GM20000 (cell line): ENCODE measurements around the gene AKAP9.
"Not testable (repeated sequence)": the region's sequence is repeated elsewhere in the genome, so short reads cannot be mapped to it uniquely, and the experiment has no call there.

Experiments used
- DNase-seq: peaks from one replicate; pipeline ENCODE4 v3.0.0; 2012; ENCODE audit warnings: low spot score
- TF ChIP-seq, protein P1 (sequence below): IDR thresholded peaks from 2 replicates; pipeline ENCODE4 v1.5.1; 2012; ENCODE audit warnings: mild to moderate bottlenecking, control low read depth; ENCODE audit errors: extremely low read depth, missing control alignments

The AKAP9 gene

DNA sequence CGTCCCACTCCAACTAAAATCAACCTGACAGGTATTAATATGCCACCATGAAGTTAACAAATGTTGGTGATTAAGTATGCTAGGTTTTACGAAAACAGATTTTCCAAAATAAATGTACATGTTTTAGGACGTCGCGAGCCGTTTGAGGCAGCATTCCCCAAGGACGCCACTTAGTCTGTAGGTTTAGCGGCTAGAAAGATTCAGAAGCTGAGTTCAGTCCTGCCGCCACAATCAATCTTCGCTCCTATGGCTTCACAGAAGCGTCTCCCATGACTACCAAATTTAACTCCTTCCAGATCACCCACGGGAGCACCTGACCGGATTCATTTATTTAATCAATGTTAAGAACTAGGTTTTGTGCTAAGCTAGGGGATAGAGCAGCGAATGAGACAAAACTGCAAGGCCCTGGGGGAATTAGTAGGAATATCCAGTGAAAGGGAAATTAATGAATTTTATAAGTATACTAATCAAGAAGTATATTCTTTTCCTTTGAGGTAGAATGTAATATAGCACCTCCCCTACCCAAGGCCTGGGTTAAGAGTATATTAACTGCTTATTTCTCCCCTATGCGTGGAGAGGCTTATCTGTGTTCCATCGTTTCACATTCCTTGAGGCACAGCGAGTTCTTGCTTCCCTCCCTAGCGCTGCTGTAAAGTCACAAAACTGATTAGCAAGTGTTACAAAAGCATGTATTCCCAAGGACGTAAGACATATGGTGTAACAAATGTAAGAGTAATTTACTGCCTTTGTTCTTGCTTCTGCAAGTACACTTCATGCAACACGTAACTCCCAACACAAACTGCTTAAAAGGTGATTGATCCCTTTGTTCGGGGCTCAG lies 194.6 kb downstream of the AKAP9 start:
- DNase-seq: peak; percentile 36
- TF ChIP-seq, protein P1, sequence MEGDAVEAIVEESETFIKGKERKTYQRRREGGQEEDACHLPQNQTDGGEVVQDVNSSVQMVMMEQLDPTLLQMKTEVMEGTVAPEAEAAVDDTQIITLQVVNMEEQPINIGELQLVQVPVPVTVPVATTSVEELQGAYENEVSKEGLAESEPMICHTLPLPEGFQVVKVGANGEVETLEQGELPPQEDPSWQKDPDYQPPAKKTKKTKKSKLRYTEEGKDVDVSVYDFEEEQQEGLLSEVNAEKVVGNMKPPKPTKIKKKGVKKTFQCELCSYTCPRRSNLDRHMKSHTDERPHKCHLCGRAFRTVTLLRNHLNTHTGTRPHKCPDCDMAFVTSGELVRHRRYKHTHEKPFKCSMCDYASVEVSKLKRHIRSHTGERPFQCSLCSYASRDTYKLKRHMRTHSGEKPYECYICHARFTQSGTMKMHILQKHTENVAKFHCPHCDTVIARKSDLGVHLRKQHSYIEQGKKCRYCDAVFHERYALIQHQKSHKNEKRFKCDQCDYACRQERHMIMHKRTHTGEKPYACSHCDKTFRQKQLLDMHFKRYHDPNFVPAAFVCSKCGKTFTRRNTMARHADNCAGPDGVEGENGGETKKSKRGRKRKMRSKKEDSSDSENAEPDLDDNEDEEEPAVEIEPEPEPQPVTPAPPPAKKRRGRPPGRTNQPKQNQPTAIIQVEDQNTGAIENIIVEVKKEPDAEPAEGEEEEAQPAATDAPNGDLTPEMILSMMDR: no peak

DNA sequence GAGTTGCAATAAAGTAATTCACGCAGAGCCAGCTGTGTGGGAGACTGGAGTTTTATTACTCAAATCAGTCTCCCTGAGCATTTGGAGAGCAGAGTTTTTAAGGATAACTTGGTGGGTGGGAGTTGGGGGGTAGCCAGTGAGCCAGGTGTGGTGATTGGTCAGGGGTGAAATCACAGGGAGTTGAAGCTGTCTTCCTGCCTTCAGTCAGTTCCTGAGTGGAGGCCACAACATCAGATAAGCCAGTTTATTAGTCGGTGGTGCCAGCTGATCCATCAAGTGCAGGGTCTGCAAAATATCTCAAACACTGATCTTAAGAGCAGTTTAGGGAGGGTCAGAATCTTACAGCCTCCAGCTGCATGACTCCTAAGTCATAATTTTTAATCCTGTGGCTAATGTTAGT lies 196.9 kb downstream of the AKAP9 start:
- TF ChIP-seq, protein P1: no peak
- no peak for DNase-seq

DNA sequence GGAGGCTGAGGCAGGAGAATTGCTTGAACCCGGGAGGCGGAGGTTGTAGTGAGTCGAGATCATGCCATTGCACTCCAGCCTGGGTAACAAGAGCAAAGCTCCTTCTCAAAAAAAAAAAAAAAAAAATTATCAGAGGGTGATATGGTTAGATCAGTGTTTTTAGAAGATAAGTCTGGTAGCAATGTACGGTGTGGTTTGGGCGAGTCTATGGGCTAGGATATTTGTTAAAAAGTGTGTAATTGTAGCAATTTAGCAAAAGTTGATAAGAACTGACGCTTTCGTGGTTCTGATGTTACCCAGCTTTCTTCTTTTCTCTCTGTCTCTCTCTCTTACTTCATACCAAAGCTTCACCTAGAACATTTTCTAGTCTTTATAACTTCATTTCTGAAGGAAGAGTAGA lies 200.5 kb downstream of the AKAP9 start:
- TF ChIP-seq, protein P1: no peak
- DNase-seq: no peak

DNA sequence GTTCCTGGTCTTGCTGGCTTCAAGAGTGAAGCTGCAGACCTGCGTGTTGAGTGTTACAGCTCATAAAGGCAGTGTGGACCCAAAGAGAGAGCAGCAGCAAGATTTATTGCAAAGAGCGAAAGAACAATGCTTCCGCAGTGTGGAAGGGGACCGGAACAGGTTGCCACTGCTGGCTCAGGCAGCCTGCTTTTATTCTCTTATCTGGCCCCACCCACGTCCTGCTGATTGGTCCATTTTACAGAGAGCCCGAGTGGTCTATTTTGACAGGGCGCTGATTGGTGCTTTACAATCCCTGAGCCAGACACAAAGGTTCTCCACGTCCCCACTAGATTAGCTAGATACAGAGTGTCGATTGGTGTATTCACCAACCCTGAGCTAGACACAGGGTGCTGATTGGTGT lies 202.1 kb downstream of the AKAP9 start:
- not testable (repeated sequence) for DNase-seq

DNA sequence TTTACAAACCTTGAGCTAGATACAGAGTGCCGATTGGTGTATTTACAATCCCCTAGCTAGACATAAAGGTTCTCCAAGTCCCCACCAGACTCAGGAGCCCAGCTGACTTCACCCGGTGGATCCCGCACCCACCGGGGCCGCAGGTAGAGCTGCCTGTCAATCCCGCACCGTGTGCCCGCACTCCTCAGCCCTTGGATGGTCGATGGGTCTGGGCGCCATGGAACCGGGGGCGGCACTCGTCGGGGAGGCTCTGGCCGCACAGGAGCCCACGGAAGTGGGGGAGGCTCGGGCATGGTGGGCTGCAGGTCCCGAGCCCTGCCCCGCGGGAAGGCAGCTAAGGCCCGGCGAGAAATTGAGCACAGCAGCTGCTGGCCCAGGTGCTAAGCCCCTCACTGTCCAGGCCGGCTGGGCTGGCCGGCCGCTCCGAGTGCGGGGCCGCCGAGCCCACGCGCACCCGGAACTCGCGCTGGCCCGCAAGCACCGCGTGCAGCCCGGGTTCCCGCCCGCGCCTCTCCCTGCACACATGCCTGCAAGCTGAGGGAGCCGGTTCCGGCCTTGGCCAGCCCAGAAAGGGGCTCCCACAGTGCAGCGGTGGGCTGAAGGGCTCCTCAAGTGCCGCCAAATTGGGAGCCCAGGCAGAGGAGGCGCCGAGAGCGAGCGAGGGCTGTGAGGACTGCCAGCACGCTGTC lies 202.7 kb downstream of the AKAP9 start:
- DNase-seq: not testable (repeated sequence)

DNA sequence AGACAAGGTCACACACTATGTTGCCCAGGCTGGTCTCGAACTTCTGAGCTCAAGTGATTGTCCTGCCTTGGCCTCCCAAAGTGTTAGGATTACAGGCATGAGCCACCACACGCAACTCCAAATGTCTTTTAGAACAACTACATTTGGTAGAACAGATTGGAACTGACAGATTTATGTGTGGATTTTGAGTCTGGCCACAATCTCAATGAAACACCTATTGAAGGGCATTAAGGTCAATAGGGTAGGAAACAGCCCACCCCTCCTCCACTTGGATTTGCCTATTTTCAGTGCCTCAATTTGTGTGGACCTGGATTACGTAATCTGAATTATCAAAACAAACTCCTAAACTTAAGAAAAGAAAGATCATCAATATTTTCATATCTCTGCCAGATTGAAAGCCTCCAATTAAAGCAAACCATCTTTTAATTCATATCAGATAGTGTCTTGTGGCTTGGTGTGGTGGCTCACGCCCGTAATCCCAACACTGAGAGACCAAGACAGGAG lies 209.1 kb downstream of the AKAP9 start:
- TF ChIP-seq, protein P1: no peak
- DNase-seq: no peak

DNA sequence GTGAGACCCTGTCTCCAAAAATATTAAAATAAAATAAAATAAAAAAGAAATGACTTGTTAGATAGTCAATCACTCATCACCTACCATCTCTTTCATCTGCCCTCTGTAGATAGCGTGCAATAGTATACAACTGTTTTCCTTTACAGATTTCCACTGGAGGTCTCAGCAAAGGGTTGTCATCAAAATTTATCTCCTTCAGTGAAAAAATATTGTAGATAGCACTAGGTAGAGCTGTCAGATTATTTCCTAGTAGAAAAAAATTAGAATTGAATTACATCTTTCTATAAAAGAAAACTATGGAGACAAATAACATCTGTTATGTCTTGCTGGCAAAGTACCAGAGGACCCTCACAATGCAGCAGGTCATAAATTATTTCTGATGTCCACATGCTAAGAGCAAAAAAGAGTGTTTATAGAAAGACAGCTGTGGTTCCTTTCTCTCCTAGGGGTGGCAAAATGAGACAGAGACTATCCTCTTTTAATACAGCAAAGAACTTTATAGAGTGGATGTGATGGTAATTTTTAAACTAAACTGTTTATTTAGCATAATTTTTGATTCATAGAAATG lies 209.9 kb downstream of the AKAP9 start:
- no peak for DNase-seq
- TF ChIP-seq, protein P1: no peak

DNA sequence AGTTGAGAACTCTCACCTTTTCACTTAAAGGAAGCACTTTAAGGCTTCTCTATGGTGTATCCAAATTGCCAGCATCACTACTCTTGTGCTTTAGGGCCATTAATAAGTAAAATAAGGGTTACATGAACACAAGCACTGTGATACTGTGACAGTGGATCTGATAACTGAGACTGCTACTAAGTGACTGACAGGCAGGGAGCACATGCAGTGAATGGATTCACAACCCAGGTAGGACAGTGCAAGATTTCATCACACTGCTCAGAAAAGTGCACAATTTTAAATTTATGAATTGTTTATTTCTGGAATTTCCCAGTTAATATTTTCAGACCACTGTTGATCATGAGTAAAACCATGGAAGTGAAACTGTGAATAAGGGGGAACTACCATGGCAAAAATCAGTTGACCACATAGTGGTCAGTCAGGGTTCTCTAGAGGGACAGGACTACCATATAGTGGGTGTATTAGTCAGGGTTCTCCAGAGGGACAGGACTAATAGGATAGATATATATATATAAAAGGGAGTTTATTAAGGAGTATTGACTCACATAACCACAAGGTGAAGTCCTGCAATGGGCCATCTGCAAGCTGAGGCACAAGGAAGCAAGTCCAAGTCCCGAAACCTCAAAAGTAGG lies 214.6 kb downstream of the AKAP9 start:
- DNase-seq: no peak
- TF ChIP-seq, protein P1: no peak
